ENCODE measurements around the gene APOC3.
"Not testable (repeated sequence)": the region's sequence is repeated elsewhere in the genome, so short reads cannot be mapped to it uniquely, and the experiment has no call there.

The APOC3 gene

GRCh38 chr11:116832350-116833290 lies 2.9 kb downstream of the APOC3 start:
- DNase-seq (ENCODE audit: low spot score), result no peak
- no peak overlapping the region for H3K27ac ChIP-seq
- no peak overlapping the region for H3K4me3 ChIP-seq
- TF ChIP-seq, protein P1, sequence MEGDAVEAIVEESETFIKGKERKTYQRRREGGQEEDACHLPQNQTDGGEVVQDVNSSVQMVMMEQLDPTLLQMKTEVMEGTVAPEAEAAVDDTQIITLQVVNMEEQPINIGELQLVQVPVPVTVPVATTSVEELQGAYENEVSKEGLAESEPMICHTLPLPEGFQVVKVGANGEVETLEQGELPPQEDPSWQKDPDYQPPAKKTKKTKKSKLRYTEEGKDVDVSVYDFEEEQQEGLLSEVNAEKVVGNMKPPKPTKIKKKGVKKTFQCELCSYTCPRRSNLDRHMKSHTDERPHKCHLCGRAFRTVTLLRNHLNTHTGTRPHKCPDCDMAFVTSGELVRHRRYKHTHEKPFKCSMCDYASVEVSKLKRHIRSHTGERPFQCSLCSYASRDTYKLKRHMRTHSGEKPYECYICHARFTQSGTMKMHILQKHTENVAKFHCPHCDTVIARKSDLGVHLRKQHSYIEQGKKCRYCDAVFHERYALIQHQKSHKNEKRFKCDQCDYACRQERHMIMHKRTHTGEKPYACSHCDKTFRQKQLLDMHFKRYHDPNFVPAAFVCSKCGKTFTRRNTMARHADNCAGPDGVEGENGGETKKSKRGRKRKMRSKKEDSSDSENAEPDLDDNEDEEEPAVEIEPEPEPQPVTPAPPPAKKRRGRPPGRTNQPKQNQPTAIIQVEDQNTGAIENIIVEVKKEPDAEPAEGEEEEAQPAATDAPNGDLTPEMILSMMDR (IDR thresholded peaks at IDR 0.05), result no peak

DNA sequence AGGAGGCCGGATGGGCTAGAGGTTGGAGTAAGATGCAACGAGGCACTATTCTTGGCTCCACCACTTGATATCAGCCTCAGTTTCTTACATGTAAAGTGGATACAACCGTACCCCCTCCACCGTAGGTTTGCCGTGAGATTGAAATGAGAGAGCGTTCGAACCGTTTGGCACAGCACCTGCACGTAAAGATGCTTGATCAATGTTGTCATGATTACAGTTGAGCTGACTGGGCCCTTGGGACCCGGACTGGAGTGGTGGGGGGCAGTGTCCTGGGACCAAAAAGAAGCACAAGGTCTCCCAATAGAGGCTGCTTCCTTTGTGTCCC lies 3.7 kb downstream of the APOC3 start:
- TF ChIP-seq, protein P1 (IDR thresholded peaks at IDR 0.05), result no peak
- Histone ChIP-seq H3K27ac (no peak overlapping the region), H3K4me3 (no peak overlapping the region)
- no peak for DNase-seq (ENCODE audit: low spot score)

GRCh38 chr11:116833816-116834534 lies 4.3 kb downstream of the APOC3 start:
- no peak for DNase-seq (ENCODE audit: low spot score)
- TF ChIP-seq, protein P1 (IDR thresholded peaks at IDR 0.05), result no peak
- no peak overlapping the region for H3K4me3 ChIP-seq
- H3K27ac ChIP-seq, result no peak overlapping the region

DNA sequence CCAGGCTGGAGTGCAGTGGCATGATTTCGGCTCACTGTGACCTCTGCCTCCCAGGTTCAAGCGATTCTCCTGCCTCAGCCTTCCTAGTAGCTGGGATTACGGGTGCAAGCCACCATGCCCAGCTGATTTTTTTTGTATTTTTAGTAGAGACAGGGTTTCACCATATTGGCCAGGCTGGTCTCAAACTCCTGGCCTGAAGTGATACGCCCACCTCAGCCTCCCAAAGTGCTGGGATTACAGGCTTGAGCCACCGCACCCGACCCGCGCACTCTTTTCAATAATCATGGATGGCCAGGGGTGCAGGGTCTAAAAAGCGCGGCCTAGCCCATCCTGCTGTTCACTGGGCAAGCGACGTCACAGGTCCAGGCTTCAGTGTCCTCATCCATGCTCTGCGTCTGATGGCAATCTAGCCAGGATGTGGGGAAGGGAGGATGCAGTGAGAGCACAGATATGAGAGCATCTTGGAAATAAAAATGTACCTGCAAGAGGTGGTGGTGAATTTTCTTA lies 4.9 kb downstream of the APOC3 start:
- H3K27ac ChIP-seq, result peak overlapping the region in 1 of 2 donors; percentile 80
- not testable (repeated sequence) for H3K4me3 ChIP-seq; DNase-seq (ENCODE audit: low spot score)

GRCh38 chr11:116835042-116835772 lies 5.5 kb downstream of the APOC3 start:
- no peak for DNase-seq (ENCODE audit: low spot score)

DNA sequence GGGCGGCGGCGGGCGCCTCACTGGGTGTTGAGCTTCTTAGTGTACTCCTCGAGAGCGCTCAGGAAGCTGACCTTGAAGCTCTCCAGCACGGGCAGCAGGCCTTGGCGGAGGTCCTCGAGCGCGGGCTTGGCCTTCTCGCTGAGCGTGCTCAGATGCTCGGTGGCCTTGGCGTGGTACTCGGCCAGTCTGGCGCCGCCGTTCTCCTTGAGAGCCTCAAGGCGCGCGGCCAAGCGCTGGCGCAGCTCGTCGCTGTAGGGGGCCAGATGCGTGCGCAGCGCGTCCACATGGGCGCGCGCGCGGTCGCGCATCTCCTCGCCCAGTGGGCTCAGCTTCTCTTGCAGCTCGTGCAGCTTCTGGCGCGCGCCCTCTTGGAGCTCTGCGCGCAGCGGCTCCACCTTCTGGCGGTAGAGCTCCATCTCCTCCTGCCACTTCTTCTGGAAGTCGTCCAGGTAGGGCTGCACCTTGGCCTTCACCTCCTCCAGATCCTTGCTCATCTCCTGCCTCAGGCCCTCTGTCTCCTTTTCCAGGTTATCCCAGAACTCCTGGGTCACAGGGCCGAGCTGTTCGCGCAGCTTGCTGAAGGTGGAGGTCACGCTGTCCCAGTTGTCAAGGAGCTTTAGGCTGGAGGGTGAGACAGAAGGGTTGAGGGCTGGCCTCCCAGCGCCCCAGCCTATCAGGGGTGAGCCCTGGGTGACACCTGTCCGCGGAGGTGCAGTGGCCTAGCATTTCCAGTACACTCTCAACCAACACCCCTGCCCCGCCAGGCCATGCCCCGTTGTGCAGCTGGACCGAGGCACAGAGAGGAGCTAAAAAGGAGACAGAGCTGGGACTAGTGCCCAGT lies 6.3 kb downstream of the APOC3 start:
- H3K27ac ChIP-seq, result peak overlapping the region; percentile 51 to 80
- TF ChIP-seq, protein P1 (IDR thresholded peaks at IDR 0.05), result peak; percentile 23
- H3K4me3 ChIP-seq, result peak overlapping the region; percentile 69
- DNase-seq (ENCODE audit: low spot score), result peak; percentile 87

More at GRCh38 chr11:116835042-116835772, 5.5 kb downstream of the APOC3 start:
- H3K4me3 ChIP-seq, result peak overlapping the region; percentile 69
- TF ChIP-seq, protein P1 (IDR thresholded peaks at IDR 0.05), result no peak
- peak overlapping the region; percentile 51 to 80 for H3K27ac ChIP-seq
